Measurements from ENCODE around the gene L3MBTL4.

GRCh38 chr18:6202861-6203260 is 211.8 kb downstream of the L3MBTL4 start:
- TF ChIP-seq POLR2A (IDR thresholded peaks at IDR 0.05) (no peak), CTCF (IDR thresholded peaks at IDR 0.05) (no peak), POLR2AphosphoS5 (IDR thresholded peaks at IDR 0.05) (no peak)

Measured in sigmoid colon (tissue), 4 donors.